KBM-7 (cell line): ENCODE data around the gene SMARCA4.

ENCODE experiments used
- DNase-seq: peaks from one replicate; pipeline ENCODE4 v3.0.0-alpha.2; 2015
- in situ Hi-C: fragments of 300-500 bp; cut with MboI; formaldehyde crosslinking; loops from 2 replicates; pipeline ENCODE4 v1.14.3; 2020; ENCODE audit warnings: low sequenced_read_pairs, low pct_unique_long_range_greater_than_20kb, mixed read lengths

The SMARCA4 gene

DNA sequence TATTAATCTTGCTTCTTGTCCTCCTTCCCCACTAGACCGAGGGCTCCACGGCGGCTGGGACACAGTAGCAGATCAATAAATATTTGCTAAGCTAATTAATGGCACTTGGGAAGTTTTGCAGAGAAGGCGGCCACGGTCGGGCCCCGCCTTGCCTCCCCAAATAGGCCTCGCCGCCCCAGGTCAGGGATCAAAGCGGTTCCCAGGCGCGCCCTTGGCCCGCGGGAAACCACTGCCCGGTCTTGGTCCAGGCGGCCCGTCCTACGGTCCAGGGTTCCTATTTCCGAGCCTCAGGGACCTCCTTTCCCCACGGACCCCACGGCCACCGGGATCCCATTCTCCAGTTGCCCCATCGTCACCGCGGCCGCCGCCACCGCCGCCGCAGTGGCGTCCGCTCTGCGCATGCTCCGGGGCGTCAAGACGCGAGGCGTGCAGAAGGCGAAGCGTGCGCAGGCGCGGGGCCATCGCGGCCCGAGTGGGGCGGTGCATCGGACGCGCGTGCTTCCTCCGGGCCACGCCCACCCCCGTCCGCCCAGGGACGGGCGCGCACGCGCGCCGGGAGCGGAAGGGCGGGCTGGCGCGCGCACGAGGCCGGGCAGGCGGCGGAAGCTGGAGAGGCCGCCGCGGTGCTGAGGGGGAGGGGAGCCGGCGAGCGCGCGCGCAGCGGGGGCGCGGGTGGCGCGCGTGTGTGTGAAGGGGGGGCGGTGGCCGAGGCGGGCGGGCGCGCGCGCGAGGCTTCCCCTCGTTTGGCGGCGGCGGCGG is at the start of gene SMARCA4:
Gene SMARCA4 (plus strand): TSS at position 717 of the 759 bp plus-strand sequence. CDS start 23,122 bp downstream, outside the sequence.
- peak; percentile 93 for DNase-seq
- in situ Hi-C loops = no loop called here

DNA sequence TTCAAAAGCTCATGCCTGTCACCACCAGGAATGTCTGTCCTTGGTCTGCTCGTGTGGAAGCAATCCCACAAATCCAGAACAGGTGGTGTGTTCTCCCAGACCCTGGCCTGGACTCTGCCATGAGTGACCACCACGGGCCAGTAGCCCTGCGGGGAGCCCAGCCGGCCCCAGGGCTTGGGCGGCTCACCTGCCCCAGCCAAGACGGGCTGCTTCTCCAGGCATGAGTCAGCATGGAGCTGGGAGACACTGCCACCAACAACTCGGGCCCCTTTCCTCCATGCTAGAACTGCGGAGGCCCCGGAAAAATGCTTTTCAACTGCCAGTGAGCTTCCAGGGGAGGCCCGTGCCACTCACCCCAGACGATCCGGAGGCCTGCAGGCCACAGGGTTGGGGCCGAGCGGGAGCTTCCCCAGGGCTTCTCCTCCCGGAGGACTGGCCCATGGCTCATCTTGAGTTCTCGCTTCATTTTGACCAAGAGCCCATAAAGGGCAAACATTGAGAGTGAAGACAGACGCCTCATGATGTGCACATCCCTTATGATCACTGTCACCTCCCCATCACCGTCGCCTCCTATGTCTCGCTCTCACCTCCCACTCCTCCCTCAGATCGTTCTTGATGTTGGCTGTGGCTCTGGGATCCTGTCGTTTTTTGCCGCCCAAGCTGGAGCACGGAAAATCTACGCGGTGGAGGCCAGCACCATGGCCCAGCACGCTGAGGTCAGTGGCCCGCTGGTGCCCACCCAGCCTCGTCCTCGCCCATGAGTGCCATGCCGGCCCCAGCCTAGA is 49.1 kb upstream of the SMARCA4 start:
- in situ Hi-C loops = no loop called here
- no peak for DNase-seq

GRCh38 chr19:10912619-10913018 is 48.2 kb upstream of the SMARCA4 start:
- DNase-seq = no peak

DNA sequence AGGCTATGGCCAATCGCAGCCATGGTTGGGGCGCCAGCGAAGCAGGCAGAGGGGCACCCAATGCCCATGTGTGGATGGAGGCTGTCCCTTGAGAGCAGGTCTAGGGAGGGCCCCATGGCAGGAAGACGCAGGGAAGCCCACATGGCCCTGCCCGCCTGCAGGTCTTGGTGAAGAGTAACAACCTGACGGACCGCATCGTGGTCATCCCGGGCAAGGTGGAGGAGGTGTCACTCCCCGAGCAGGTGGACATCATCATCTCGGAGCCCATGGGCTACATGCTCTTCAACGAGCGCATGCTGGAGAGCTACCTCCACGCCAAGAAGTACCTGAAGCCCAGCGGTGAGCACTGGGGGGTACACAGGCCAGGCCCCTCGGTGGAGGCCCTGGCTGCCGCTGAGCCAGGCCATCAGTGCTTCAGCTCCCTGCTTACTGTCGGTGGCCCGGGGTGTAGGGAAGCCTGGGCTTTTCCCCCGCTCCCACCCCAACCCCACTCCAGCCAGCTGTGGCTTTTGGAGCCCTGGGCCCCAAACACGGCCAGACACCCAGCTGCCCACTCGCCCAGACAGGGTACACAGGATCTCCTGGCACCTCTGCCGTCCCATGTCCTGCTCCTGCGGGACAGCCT is 47.0 kb upstream of the SMARCA4 start:
- in situ Hi-C loops = no loop called here
- DNase-seq = no peak

More at GRCh38 chr19:10912619-10913018, 48.2 kb upstream of the SMARCA4 start:
- in situ Hi-C loops = no loop called here

- no peak for DNase-seq
- in situ Hi-C loops = no loop called here
Observed at GRCh38 chr19:10915130-10916091, 45.4 kb upstream of the SMARCA4 start.

DNA sequence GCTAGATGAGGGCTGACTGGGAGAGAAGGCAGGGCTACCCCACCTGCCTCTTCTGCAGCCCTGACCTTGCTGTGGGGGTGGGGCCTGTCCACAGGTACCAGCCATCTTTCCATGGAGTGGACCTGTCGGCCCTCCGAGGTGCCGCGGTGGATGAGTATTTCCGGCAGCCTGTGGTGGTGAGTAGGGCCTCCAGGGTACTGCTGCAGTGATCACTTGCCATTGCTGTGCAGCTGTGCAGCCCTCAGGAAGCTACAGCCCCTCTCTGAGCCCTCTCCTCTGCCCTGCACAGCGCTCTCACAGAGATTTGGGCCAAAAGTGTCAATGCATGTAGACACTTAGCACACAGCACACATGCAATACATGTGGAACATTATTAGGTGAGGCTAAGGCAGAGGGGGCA is 44.2 kb upstream of the SMARCA4 start:
- no peak for DNase-seq
- in situ Hi-C loops = no loop called here

DNA sequence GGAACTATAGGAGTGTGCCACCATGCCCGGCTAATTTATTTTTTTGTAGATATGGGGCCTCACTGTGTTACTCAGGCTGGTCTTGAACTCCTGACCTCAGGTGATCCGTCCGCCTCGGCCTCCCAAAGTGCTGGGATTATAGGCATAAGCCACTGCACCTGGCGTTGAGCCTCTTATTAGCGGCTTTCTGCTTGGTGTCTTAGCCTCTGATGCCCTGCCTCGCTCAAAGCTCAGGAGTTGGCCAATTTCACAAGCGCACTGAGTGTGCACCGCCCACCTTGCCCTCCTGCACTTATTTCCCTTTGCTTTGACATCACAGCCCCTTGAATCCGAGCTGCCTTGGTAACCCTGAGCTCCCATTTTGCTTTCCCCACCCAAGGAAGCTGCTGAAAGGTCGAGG is 42.5 kb upstream of the SMARCA4 start:
- DNase-seq = no peak
- in situ Hi-C loops = no loop called here

DNA sequence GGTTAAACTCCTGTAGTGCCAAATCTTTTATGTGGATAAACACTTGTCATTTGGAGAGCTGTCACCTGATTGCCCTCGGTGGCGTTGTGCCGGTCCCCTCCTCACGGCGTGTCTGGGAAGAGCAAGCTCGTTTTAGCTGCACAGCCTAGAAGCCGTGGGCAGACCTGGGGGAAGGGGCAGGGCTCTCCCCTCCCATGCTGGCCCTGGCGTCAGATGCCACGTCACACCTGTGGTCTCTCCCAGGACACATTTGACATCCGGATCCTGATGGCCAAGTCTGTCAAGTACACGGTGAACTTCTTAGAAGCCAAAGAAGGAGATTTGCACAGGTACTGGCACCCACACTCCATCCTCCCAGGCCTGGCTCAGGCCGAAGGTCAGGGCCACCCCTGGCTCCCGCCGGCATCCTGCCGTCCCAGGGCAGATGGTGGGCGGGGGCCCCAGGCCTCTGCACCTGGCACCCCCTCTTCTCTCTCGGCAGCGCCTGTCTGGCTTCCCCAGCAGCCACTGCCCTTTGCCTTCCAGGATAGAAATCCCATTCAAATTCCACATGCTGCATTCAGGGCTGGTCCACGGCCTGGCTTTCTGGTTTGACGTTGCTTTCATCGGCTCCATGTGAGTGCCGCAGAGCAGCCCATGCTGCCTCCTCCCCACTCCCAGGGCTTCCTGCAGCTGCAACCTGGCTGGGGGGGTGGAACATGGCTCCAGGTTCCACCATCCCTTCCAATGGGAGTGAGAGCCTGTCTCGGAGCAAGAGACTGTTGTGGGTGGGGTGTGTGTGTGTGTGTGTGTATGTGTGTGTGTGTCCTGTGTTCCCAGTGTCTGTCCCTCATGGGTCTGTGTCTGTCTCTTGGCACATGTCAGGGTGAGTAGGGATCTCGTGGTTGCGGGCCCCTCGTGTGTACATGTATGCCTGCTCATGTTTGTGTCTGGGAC is 41.2 kb upstream of the SMARCA4 start:
- no peak for DNase-seq
- in situ Hi-C loops = no loop called here

- in situ Hi-C loops = no loop called here
Observed at GRCh38 chr19:10920288-10920655, 40.6 kb upstream of the SMARCA4 start.

GRCh38 chr19:10920781-10921180 is 40.0 kb upstream of the SMARCA4 start:
- no peak for DNase-seq
- in situ Hi-C loops = no loop called here

More at GRCh38 chr19:10920288-10920655, 40.6 kb upstream of the SMARCA4 start:
- no peak for DNase-seq

DNA sequence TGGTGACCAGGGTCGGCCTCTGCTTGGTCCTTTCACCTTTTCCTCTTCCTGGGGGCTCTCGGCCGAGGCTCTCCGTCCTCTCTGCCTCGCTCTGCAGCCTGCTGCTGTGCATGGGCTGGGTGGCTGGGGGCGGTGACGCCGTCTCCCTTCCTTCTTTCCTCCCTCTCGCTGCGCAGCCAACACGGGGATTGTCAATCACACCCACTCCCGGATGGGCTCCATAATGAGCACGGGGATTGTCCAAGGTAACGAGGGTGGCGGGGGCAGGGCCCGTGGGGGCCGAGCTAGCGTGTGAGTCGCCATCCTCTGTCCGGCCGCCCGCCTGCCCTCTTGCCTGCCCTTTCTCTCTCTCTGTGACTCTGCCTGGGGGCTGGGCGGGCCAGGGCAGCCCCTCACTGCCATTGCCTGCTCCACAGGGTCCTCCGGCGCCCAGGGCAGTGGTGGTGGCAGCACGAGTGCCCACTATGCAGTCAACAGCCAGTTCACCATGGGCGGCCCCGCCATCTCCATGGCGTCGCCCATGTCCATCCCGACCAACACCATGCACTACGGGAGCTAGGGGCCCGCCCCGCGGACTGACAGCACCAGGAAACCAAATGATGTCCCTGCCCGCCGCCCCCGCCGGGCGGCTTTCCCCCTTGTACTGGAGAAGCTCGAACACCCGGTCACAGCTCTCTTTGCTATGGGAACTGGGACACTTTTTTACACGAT is 39.5 kb upstream of the SMARCA4 start:
- in situ Hi-C loops = no loop called here

DNA sequence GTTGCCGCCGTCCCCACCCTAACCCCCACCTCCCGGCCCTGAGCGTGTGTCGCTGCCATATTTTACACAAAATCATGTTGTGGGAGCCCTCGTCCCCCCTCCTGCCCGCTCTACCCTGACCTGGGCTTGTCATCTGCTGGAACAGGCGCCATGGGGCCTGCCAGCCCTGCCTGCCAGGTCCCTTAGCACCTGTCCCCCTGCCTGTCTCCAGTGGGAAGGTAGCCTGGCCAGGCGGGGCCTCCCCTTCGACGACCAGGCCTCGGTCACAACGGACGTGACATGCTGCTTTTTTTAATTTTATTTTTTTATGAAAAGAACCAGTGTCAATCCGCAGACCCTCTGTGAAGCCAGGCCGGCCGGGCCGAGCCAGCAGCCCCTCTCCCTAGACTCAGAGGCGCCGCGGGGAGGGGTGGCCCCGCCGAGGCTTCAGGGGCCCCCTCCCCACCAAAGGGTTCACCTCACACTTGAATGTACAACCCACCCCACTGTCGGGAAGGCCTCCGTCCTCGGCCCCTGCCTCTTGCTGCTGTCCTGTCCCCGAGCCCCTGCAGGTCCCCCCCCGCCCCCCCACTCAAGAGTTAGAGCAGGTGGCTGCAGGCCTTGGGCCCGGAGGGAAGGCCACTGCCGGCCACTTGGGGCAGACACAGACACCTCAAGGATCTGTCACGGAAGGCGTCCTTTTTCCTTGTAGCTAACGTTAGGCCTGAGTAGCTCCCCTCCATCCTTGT is 38.8 kb upstream of the SMARCA4 start:
- DNase-seq = no peak
- in situ Hi-C loops = no loop called here

More for the DNA sequence above, 39.5 kb upstream of the SMARCA4 start:
- DNase-seq = no peak

DNA sequence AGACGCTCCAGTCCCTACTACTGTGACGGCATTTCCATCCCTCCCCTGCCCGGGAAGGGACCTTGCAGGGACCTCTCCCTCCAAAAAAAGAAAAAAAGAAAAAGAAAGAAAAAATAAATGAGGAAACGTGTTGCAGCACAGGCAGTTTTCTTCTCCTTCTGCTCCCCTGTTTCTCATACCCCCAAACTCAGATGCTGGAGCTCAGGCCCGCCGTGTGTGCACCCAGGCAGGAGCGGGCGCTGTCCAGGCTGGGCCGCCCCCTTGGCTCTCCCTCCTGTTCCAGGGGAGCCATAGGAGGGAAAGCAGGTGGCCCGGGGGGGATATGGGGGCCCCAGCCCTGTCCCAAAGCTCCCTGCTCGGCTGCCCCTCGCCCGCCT is 38.2 kb upstream of the SMARCA4 start:
- in situ Hi-C loops = no loop called here
- DNase-seq = no peak

DNA sequence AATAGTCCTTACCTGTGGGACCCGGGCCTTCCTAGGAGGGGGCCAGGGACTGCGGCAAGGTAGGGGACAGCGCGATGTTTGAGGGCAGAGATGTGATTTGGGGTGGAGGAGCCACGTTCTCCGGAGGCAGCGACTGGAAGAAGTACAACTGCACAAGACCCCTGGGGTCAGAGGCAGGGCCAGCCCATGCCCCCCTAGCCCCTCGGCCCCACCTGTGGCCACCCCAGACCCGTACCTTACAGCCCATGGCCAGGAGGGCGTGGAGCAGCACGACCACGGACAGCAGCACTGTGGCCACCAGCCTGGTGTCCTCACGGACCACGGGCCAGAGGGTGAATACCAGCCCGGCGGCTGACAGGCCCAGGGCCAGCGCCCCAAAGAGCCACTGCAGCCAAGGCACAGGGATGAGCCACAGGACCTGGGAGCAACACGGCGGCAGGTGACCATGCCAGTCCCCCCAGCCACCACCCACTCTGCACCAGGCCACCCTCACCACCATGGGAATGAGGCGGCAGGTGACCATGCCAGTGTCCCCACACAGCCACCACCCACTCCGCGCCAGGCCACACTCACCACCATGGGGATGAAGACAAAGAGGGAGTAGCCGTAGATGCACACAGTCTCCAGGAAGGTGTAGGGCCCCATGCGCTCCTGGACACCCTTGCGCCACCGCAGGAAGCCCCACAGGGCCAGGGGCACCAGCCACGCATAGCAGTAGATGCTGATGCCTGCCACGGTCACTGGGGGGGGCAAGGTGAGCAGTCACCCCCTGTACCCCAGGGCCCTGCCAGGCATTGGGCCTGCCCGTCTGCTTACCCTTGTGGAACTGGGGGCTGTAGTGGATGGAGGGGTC is 37.3 kb upstream of the SMARCA4 start:
- no peak for DNase-seq
- in situ Hi-C loops = no loop called here

- in situ Hi-C loops = no loop called here
Observed at GRCh38 chr19:10924597-10924996, 36.2 kb upstream of the SMARCA4 start.

More at GRCh38 chr19:10924597-10924996, 36.2 kb upstream of the SMARCA4 start:
- no peak for DNase-seq
